RPMI8226 (cell line): Measurements from ENCODE around the gene ABCC5.
A peak's percentile ranks its signal among the peaks of the same experiment; 100 is the strongest.
"Not testable (repeated sequence)": the region's sequence is repeated elsewhere in the genome, so short reads cannot be mapped to it uniquely, and the experiment has no call there.

ENCODE experiments used
- DNase-seq: peaks from one replicate; pipeline ENCODE4 v3.0.0-alpha.2; 2015

ABCC5 gene

DNA sequence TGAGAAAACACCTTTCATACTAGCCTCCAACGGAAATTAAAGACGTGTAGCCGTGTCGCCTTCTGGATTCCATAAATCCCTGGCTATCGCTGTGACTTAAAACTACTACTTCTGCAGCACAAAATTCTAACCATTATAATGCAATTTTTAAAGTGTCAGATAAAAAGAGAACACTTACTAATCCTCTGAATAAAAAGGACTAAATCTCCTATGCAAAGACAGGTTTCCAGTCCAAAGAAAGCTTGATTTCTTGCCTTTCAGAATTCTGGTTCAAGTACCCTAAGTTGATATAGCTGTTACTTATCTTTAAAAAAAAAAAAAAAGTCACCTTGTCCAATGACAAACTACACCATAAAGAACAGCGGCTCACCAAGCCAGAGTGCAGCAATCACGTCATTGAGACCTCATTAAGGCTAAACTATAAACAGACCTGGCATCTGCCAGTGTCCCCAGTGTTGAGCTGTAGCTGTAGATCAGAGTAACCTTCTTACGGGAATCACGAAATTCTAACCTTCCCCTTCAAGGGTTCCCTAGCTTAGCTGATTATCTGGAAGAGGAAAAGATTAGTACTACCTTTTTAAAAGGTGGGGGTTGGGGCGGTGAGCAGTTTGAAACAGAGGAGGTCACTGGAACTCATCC is 2.2 kb downstream of the ABCC5 start:
- DNase-seq, result no peak

GRCh38 chr3:184011937-184012889 is 5.5 kb downstream of the ABCC5 start:
- DNase-seq, result no peak

GRCh38 chr3:184011230-184011876 is 6.3 kb downstream of the ABCC5 start:
- DNase-seq, result no peak

GRCh38 chr3:184008161-184008560 is 9.5 kb downstream of the ABCC5 start:
- DNase-seq, result no peak

DNA sequence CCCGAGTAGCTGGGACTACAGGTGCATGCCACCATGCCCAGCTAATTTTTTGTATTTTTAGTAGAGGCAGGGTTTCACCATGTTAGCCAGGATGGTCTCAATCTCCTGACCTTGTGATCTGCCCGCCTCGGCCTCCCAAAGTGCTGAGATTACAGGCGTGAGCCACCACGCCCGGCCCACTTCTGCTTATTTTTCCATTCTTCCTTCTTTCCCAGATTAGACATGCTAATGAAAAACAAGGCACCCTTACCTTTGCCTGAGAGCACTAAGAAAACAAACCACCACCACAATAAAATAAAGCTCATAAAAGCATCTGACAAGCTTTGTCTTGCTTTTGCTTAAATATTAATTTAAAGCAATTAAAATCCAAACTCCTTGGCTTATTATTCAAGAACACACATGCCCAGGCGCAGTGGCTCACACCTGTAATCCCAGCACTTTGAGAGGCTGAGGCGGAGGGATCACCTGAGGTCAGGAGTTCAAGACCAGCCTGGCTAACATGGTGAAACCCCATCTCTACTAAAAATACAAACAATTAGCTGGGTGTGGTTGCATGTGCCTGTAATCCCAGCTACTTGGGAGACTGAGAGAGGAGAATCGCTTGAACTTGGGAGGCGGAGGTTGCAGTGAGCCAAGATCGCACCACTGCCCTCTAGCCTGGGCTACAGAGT is 10.4 kb downstream of the ABCC5 start:
- not testable (repeated sequence) for DNase-seq

GRCh38 chr3:184005941-184006507 is 11.7 kb downstream of the ABCC5 start:
- peak; percentile 90 for DNase-seq

DNA sequence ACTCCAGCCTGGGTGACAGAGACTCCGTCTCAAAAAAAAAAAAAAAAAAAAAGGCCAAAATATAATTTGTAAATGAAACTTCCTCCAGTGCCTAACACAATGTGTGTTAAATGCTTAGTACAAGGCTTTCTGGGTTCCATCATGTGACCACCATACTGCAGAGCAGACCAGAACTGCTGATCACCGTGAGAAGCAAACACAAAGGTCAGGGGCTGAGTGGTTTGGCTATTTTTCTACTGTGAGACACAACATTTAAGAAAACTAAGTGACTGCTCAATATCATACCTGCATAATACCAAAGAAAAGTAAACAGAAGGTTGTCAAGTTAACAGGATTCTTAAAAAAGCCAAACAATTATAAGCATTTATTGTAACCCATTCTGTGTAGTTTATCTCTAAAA is 13.2 kb downstream of the ABCC5 start:
- no peak for DNase-seq

- DNase-seq, result no peak
Observed at GRCh38 chr3:184003187-184003967, 14.3 kb downstream of the ABCC5 start.

GRCh38 chr3:184002469-184002868 is 15.2 kb downstream of the ABCC5 start:
- no peak for DNase-seq

- DNase-seq, result no peak
Observed at GRCh38 chr3:184001761-184002160, 15.9 kb downstream of the ABCC5 start.

GRCh38 chr3:183991403-183991802 is 26.3 kb downstream of the ABCC5 start:
- DNase-seq, result no peak

DNA sequence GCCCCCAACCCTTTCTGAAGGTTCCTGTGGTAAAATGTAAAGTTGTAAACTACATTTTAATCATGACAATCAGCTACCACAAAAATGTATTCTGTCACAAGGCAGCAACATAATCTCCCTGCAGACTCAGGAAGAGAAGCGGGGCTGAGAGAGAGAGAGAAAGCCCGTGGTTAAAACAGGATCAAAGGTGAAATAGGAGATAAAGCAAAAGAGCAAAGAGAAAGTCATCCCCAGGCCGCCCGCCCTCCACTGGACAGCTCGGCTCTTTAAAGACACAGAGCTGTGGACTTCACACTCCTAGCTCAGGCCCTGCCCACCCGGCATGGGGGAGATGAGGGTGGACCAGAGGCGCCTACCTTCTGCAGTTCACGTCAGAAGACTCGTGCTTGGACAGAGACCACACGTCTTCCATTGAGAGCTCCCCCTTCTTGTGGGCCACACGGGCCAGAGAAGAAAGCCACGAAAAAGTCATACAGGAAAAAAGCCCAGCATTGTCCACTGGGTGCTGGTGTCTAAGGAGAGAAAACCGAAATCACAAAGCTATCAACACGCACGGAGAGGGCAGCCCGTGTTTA is 29.4 kb downstream of the ABCC5 start:
- no peak for DNase-seq

DNA sequence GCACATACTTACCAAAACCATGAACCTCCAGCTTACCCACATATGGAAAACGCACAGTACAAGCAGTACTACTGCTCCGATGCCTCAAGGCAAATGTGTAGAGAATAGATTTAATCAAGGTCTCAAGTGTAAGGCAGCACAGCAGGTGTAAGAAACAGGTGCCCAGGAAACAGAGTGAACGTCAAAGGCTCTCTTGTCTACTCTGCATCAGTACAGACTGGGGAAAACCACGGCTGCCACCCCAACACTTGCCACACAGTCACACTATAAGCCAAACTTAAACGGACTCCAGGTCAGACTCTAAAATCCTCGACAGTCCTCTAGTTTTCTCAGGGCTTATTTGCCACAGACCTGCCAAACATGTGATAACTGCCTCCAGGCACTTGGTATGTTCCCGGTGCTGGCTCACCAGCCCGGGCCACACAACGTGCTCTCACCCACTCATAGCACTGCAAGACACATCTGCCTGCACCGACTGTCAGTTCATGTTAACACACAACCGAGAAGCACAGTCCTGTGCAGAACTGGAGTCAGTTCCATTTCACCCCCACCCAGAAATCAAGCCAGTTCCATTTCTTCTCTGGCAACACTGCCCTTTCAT is 30.6 kb downstream of the ABCC5 start:
- no peak for DNase-seq

- no peak for DNase-seq
Observed at GRCh38 chr3:183984749-183985729, 32.6 kb downstream of the ABCC5 start.

GRCh38 chr3:183984127-183984740 is 33.5 kb downstream of the ABCC5 start:
- no peak for DNase-seq

DNA sequence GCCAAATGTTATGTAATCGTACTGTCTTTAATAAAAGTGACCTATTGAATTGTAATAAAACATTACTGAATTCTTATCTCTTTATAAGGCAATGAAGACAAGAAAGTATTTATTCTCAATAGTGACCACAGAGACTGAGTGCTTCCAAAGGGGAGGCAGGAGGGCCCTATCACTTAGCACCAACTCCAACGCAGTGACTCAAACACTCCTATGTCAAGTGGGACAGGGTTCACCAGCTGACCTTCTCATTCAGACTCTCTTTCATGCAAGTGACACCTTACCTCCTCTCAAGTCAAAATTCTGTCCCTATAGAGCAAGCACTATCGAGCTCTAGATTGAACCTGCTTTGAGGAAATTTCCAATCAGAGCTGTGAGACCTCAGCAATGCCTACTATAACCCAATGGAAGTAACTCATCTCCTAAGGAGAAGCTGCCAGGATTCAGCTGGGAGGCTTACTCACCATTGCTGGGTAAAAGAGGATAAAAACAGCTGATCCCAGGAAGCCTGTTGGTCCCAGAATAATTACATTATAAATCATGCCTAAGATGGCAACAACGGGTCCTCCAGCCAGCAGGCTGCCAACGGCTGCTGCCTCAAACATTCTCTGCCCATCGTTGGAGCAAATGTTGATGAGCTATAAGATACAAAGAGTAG is 35.6 kb downstream of the ABCC5 start:
- no peak for DNase-seq

GRCh38 chr3:183980403-183980802 is 37.3 kb downstream of the ABCC5 start:
- no peak for DNase-seq

- peak; percentile 72 for DNase-seq
Observed at GRCh38 chr3:183975981-183976662, 41.6 kb downstream of the ABCC5 start.
